Natural killer cell (primary cell): ENCODE measurements around the gene UPK1A. TPM values are rescaled to one million over a fixed set of nuclear protein-coding genes. Genes with fewer than 3 reads are reported as not detected.

Experiments used
- ATAC-seq, 3 donors: fragments of 150-1000 bp in 2 of 3; fragments of 200-7000 bp in 1 of 3; cut with Tn5 transposase; 1 replicate in 1 of 3; 2 replicates in 2 of 3; pipeline ENCODE4 v1.10.0; 2021; ENCODE audit warnings: mild to moderate bottlenecking in 2 of 3, moderate library complexity in 2 of 3
- DNase-seq, 2 donors: peaks; one replicate each; pipeline versions ENCODE4 v3.0.0 to v3.0.0-alpha.2; 2013 to 2021; ENCODE audit warnings: mixed read lengths in 1 of 2
- H3K27ac ChIP-seq: one replicate; pipeline ENCODE4 v1.5.1; 2013; ENCODE audit warnings: mild to moderate bottlenecking, low read length
- H3K27me3 ChIP-seq: one replicate; pipeline ENCODE4 v1.6.1; 2013; ENCODE audit warnings: low read length; ENCODE audit not compliant: control insufficient read depth, insufficient read depth
- H3K36me3 ChIP-seq: one replicate; pipeline ENCODE4 v1.6.1; 2013; ENCODE audit warnings: low read length; ENCODE audit not compliant: control insufficient read depth, insufficient read depth
- H3K4me1 ChIP-seq: one replicate; pipeline ENCODE4 v1.6.1; 2013; ENCODE audit warnings: low read length; ENCODE audit not compliant: control insufficient read depth, insufficient read depth
- H3K4me3 ChIP-seq: one replicate; pipeline ENCODE4 v1.5.1; 2013; ENCODE audit warnings: low read length
- H3K9me3 ChIP-seq: one replicate; pipeline ENCODE4 v1.6.1; 2013; ENCODE audit warnings: low read length; ENCODE audit not compliant: control insufficient read depth, insufficient read depth
- H3K27ac Mint-ChIP-seq, 2 donors: one replicate each; pipeline ENCODE4 v1.8.0; 2022; ENCODE audit warnings: mild to moderate bottlenecking in 2 of 2, mixed read lengths in 2 of 2, moderate library complexity in 1 of 2
- H3K27me3 Mint-ChIP-seq, 2 donors: one replicate each; pipeline ENCODE4 v1.8.0; 2022; ENCODE audit warnings: low read depth in 2 of 2, mixed read lengths in 2 of 2
- H3K36me3 Mint-ChIP-seq: one replicate; pipeline ENCODE4 v1.8.0; 2022; ENCODE audit warnings: mixed read lengths
- H3K4me1 Mint-ChIP-seq, 2 donors: one replicate each; pipeline ENCODE4 v1.8.0; 2022; ENCODE audit warnings: mixed read lengths in 2 of 2
- H3K4me3 Mint-ChIP-seq: one replicate; pipeline ENCODE4 v1.8.0; 2022; ENCODE audit warnings: mild to moderate bottlenecking, moderate library complexity, mixed read lengths
- H3K9me3 Mint-ChIP-seq, 2 donors: one replicate each; pipeline ENCODE4 v1.8.0; 2022; ENCODE audit warnings: mixed read lengths in 2 of 2
- WGBS: methylation state at CpG from one replicate; pipeline ENCODE4 v1.1.7; 2013; ENCODE audit warnings: missing lambda C conversion rate; ENCODE audit not compliant: insufficient coverage; 5-methylcytosine and 5-hydroxymethylcytosine counted together
- intact Hi-C: fragments of 100-400 bp; cut with micrococcal nuclease; formaldehyde crosslinking; loops from one replicate; pipeline ENCODE4 v1.14.2; 2022
- total RNA-seq, 4 donors: library from RNA; stranded (reverse); fragments of 120-200 nt in 1 of 4; gene quantifications; one replicate each; pipeline versions ENCODE4 v1.2.3 to v1.2.4, GENCODE V29; 2013 to 2022
- TF ChIP-seq, protein P1 (sequence below): fragments of 200-600 bp; IDR thresholded peaks from one replicate; pipeline ENCODE4 v1.8.0; 2022; ENCODE audit warnings: antibody characterized with exemption

Gene UPK1A
- total RNA-seq, 3 donors from 2014 or later (not counting 1 experiment from before 2014, with no cell fraction given) = not detected

DNA sequence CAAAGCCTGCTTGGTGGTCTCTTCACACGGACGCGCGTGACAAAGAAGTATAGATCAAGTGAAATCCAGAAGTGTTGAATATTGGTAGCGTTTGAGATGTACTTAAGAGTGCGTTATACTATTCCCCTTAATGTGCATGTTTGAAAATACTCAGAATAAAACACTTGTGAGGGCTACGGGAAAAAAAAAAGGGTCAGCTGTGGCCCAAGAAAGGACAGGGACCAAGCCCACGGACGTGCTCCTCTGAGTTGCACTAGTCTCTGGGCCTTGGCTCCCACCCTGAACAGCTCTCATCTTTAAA, 38.1 kb upstream of the UPK1A start:
- no peaks in the 10 kb centered on the region for H3K9me3 ChIP-seq
- DNase-seq (no peak), ATAC-seq (no peak)
- Mint-ChIP-seq H3K4me3 (peak overlapping the region; percentile 99), H3K36me3 (peaks cover 11% of the 10 kb centered on the region), H3K27ac (peak overlapping the region; percentile 96 to 97), H3K27me3 (no peaks in the 10 kb centered on the region), H3K4me1 (peaks cover 26 to 39% of the 10 kb centered on the region in 2 donors), H3K9me3 (no peaks in the 10 kb centered on the region)
- no peaks in the 10 kb centered on the region for H3K27me3 ChIP-seq
- H3K4me3 ChIP-seq = peak overlapping the region; percentile 86
- WGBS = 25% methylated on average over 9 of the region's 9 CpGs
- TF ChIP-seq, protein P1, sequence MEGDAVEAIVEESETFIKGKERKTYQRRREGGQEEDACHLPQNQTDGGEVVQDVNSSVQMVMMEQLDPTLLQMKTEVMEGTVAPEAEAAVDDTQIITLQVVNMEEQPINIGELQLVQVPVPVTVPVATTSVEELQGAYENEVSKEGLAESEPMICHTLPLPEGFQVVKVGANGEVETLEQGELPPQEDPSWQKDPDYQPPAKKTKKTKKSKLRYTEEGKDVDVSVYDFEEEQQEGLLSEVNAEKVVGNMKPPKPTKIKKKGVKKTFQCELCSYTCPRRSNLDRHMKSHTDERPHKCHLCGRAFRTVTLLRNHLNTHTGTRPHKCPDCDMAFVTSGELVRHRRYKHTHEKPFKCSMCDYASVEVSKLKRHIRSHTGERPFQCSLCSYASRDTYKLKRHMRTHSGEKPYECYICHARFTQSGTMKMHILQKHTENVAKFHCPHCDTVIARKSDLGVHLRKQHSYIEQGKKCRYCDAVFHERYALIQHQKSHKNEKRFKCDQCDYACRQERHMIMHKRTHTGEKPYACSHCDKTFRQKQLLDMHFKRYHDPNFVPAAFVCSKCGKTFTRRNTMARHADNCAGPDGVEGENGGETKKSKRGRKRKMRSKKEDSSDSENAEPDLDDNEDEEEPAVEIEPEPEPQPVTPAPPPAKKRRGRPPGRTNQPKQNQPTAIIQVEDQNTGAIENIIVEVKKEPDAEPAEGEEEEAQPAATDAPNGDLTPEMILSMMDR = no peak
- H3K4me1 ChIP-seq = peaks cover 23% of the 10 kb centered on the region
- intact Hi-C loops = loop anchor here (1.0 to 2.0 kb wide), 4 partner anchors 16 to 89 kb away; partner anchors contain the start of genes COX6B1 and HAUS5
- peak overlapping the region; percentile 89 for H3K27ac ChIP-seq
- peaks cover 28% of the 10 kb centered on the region for H3K36me3 ChIP-seq

DNA sequence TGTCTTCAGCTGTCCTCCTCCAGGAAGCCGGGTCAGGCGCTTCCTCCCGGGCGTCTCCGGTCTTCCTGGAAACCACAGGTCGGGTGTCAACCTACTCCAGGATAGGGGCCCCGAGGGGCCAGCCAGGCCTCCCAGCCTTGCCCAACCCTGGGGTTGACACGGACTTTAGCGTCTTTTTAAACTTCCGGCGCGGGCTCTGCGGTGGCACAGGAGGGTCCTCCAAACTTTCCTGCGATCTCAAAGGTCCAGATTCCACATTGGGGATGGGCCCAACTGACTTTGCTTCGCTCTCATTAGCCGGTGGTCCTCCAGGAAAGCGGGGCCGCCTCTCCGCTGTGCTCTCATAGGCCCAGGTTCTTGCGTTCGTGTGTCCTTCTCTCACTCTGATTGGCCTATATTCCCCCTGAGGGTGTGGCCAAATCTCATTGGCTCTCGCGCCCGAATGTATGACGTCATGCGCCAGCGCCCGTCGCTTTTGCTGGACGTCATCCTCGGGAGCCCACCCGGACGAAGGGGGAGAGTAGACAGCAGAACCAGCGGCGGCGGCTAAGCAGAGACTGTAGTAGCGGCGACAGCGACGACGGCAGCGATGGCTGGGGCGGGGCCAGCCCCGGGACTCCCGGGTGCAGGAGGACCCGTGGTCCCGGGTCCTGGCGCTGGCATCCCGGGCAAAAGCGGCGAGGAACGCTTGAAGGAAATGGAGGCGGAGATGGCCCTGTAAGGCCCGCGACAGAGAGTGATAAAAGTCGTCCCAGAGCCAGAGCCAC, 37.6 kb upstream of the UPK1A start, which contains the start of gene RBM42:
Gene RBM42 (plus strand): TSS at position 472 of the 767 bp plus-strand sequence. CDS start 118 bp downstream, at position 590.
- Mint-ChIP-seq H3K9me3 (no peaks in the 10 kb centered on the region), H3K36me3 (peaks cover 11% of the 10 kb centered on the region), H3K27me3 (no peaks in the 10 kb centered on the region), H3K4me1 (peaks cover 26 to 42% of the 10 kb centered on the region in 2 donors), H3K27ac (peak within 1 kb of the TSS; percentile 96 to 97), H3K4me3 (peak within 1 kb of the TSS; percentile 99)
- under 1% methylated on average over 56 of the region's 56 CpGs for WGBS
- Histone ChIP-seq H3K4me3 (peak within 1 kb of the TSS; percentile 86), H3K4me1 (peaks cover 23% of the 10 kb centered on the region), H3K9me3 (no peaks in the 10 kb centered on the region), H3K36me3 (peaks cover 33% of the 10 kb centered on the region), H3K27me3 (no peaks in the 10 kb centered on the region), H3K27ac (peak within 1 kb of the TSS; percentile 89)
- ATAC-seq (peak; percentile 97 to 100 (median 98)), DNase-seq (peak; percentile 99)
- intact Hi-C loops = loop anchor here (1.0 to 2.0 kb wide), 4 partner anchors 16 to 88 kb away; partner anchors contain the start of genes COX6B1 and HAUS5
- TF ChIP-seq, protein P1 = no peak

DNA sequence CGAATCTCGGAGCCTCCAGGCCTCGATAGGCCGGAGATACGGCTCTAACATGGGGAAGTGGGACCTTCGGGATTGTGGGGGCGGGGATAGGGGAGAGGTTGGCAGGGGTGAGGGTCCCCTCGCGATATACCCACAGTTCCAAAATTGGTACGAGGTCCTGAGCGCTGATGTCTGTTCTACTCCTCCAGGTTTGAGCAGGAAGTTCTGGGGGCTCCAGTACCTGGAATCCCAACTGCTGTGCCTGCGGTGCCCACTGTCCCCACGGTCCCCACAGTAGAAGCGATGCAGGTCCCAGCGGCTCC, 37.0 kb upstream of the UPK1A start:
- DNase-seq = peak in 1 of 2 donors; percentile 25
- Histone ChIP-seq H3K27ac (peak overlapping the region; percentile 84), H3K9me3 (no peaks in the 10 kb centered on the region), H3K4me3 (peak overlapping the region; percentile 86), H3K36me3 (peaks cover 38% of the 10 kb centered on the region), H3K4me1 (peaks cover 23% of the 10 kb centered on the region), H3K27me3 (no peaks in the 10 kb centered on the region)
- WGBS = 7% methylated on average over 15 of the region's 15 CpGs
- Mint-ChIP-seq H3K4me1 (peaks cover 26 to 42% of the 10 kb centered on the region in 2 donors), H3K4me3 (peak overlapping the region; percentile 99), H3K27ac (peak overlapping the region; percentile 96 to 97), H3K27me3 (no peaks in the 10 kb centered on the region), H3K36me3 (peaks cover 11% of the 10 kb centered on the region), H3K9me3 (no peaks in the 10 kb centered on the region)
- intact Hi-C loops = loop anchor here (2.0 kb wide), 1 partner anchor 88 kb away; no protein-coding TSS in a partner anchor
- TF ChIP-seq, protein P1 = no peak
- ATAC-seq = no peak
